HG03558 (cell line): ENCODE results near the gene FILIP1.
"Not testable (repeated sequence)": the region's sequence is repeated elsewhere in the genome, so short reads cannot be mapped to it uniquely, and the experiment has no call there.

Experiments
- ATAC-seq: cut with Tn5 transposase; IDR thresholded peaks from one replicate; pipeline ENCODE4 v1.9.1; 2021; ENCODE audit warnings: moderate number of reproducible peaks; ENCODE audit not compliant: unreplicated experiment; ENCODE audit errors: extremely low read depth

Gene FILIP1

DNA sequence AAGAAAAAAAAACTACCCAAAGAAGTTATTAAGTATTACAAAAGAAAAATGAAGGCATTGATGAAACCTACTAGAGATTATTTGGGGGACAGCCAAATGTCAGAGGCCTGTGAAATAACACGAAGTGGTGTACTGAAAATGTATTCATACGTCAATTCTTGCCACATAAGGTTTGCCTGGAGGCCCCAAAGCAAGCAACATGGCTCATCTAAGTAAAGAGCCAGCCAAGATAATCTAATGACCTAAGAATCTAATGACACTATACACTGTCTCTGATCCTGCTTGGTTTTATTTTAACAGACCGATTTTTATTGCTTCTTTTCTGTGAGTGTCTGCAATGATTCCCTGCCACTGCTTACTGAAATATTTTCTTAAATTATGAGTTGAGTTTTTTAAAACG, 34.7 kb downstream of the FILIP1 start:
- ATAC-seq = no peak

DNA sequence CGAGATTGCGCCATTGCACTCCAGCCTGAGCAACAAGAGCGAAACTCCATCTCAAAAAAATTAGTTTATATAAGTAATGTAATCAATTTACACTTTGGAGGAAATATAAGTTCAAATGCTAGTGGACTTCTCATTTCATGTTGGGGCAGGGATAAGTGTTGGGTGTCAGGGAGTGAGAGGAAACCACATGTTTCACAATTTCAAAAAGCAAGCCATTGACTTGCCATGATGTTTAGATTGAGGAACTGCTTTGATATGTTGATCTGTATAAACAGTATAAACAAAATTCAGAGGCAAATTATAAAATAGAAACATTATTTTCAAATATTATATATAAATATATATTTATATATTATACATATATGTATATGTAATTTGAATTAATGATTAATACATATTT, 42.7 kb downstream of the FILIP1 start:
- ATAC-seq = no peak

DNA sequence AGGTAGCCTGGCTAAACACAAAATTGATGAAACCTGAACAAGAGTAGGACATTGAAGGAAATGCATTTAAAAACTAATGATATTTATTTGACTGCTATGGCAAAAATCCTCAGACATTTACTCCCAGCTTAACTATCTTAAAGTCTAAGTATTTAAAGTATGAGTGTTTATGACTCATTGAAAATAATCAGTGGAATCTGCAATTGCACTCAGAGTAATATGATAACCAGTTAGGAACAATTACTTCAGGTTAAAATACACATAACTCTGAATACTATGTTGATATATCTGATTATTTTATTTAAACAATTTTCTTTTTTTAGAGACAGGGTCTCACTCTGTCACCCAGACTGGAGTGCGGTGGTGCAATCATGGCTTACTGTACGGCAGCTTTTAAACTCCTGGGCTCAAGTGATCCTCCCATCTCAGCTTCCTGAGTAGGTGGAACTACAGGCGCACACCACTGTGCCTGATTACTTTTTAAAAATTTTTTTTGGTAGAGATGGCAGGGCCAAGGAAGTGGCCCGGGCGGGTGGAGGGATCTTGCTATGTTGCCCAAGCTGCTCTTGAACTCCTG, 43.9 kb downstream of the FILIP1 start:
- ATAC-seq = no peak

DNA sequence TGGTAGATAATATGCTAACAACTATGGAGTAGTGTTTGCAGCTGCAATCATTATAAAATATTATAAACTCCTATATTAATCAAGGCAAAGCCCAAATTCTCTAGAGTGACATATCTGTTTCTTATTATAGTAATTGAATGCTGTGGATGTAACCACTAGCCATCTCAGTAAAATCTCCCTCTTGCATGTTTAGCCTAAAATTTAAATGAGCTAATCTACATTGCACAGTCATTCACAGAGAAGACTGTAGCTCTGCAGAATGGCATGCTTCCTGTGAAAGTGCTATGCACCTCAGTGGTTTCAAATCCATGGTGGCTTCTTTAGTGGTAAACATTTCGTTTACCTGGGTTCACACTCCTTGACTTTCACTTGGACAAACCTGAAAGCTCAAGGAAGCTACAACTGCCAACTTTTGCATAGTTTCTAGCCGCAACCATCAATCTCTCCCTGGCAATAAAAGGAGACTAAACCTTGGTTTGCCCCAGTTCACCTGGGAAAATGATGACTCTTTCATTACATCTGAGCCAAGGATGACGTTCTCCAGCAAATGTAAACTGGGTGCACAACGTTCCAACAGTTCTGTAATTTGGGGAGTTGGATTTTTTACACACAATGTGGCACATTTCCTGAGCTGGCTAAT, 47.2 kb downstream of the FILIP1 start:
- no peak for ATAC-seq

DNA sequence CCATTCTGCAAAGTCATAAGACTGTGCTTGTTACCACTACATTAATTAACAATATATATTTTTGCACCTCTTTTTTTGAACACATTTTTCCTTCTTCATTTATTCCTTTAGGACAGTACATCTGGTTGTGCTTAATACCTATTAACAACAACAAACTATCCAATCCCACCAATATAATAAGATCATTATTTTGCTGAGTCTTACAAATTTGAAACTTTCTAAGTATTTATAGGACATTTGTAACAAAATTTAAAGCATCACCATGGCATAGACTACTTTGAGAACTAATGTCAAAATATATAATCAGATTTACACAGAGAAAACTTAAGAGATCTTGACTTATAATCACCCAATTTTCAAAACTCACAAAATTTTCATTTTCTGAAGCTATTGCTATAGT, 47.9 kb downstream of the FILIP1 start:
- ATAC-seq = no peak

DNA sequence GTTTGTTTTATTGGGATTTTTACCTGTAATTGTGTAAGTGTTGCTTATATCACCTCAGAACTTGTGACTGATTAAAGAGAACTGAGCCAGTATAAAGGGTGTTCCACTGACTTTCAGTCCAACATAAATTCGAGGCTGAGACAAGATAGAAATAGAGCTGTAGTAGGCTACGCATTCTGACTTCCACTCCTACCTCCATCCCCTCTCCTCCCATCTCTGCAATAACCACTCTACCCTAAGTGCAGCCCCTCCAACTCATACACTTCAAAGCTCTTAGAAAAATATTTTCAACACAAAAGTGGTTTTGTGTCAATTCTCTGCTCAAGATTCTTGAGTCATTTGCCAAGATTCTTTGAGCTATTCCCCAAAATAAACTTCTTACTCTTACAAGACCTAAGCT, 48.7 kb downstream of the FILIP1 start:
- no peak for ATAC-seq

DNA sequence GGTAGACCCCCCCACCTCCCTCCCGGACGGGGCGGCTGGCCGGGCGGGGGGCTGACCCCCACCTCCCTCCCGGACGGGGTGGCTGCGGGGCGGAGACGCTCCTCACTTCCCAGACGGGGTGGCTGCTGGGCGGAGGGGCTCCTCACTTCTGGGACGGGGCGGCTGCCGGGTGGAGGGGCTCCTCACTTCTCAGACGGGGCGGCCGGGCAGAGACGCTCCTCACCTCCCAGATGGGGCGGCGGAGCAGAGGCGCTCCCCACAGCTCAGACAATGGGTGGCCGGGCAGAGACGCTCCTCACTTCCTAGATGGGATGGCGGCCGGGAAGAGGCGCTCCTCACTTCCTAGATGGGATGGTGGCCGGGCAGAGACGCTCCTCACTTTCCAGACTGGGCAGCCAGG, 51.7 kb downstream of the FILIP1 start:
- ATAC-seq = not testable (repeated sequence)

DNA sequence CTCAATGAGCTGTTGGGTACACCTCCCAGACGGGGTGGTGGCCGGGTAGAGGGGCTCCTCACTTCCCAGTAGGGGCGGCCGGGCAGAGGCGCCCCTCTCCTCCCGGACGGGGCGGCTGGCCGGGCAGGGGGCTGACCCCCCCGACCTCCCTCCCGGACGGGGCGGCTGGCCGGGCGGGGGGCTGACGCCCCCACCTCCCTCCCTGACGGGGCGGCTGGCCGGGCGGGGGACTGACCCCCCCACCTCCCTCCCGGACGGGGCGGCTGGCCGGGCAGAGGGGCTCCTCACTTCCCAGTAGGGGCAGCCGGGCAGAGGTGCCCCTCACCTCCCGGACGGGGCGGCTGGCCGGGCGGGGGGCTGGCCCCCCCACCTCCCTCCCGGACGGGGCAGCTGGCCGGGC, 52.1 kb downstream of the FILIP1 start:
- not testable (repeated sequence) for ATAC-seq

DNA sequence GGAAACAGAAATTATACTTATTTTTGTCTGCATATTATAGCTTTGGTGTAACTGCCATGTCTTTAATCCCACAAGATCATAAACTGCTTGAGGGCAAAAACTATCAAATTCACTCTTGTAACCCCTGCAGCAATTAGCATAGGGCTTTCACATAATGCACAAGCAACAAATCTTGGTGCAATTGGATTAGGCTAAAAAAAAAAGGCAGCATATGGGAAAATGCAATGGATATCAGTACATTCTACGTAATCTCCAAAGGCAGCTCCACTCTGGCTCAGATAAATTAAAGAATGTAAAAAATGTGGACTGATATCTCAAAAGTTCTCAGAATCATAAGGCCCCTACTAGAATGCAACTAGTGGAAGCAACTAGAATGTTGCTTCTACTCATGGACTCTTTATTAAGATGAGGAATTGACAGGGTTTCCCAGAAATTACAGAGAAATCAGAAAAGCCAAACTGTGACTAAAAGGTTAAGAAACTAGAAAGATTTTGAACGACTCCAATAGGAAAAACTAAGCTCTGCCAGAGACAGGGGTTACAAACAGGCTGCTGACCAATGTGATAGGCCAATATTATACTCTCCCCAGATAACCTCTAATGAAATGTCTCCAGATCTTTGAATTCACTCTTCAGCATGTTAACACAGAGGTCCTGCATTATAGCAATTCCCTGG, 55.0 kb downstream of the FILIP1 start:
- ATAC-seq = no peak

DNA sequence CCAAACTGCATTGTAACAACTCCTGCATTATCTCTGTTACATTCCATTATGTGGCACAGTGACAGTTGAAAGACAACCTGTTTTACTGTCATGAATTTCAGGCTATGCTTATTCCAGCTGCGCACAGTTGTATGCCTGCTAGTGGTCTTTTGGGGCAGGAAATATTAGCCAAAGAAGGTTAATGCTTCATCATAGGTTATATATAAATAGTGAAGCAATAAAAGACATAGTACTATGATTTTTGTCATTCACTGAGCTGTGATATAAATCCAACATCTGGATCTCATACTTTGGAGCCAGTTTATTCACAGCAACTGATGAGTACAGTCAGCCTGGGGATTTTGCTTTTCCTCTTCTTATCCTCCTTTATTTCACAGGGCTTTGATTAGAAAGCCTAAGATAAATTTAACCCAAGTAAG, 55.6 kb downstream of the FILIP1 start:
- ATAC-seq = no peak

DNA sequence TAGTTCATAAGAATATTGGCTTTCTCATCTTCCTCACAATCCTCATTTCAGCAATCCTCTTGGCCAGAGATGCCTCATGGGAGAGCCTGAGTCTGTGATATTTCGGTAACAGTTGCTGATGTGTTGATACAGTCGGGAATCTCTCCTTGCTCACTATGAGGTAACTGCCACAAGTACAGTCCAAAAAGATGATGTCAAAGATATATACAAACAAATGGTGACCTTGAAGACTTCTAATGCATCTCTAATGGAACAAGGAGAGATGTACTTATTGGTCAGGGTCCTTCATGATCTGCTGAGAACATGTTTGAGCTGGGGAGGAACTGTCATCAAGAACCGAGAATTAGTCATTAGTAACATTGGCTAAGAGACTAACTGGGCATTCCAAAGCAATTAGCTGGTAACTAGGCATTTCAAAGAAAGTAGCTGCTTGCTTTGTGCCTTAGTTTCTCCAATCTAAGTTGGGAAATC, 56.1 kb downstream of the FILIP1 start:
- ATAC-seq = no peak

DNA sequence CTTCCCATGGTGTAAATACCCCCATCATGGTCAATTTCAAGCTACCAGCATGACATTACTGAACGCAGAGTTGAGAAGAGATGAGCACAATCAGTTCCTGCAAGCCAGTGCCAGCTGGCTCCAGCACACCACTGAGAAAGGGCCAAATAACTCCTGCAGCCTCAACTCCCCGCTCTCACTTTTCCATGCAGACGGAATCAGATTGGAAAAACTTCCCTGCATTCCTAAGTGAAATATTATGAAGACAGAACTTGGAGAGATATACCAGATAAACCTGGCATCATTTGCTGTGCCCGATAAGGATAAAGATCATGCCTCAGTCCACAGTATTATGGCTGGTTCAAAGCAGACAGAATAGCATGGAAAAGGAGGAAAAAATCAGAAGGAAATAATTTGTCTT, 56.7 kb downstream of the FILIP1 start:
- no peak for ATAC-seq

DNA sequence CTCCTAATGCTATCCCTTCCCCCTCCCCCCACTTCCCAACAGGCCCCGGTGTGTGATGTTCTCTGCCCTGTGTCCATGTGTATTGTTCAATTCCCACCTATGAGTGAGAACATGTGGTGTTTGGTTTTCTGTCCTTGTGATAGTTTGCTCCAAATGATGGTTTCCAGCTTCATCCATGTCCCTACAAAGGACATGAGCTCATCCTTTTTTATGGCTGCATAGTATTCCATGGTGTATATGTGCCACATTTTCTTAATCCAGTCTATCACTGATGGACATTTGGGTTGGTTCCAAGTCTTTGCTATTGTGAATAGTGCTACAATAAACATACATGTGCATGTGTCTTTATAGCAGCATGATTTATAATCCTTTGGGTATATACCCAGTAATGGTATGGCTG, 60.8 kb downstream of the FILIP1 start:
- ATAC-seq = not testable (repeated sequence)

DNA sequence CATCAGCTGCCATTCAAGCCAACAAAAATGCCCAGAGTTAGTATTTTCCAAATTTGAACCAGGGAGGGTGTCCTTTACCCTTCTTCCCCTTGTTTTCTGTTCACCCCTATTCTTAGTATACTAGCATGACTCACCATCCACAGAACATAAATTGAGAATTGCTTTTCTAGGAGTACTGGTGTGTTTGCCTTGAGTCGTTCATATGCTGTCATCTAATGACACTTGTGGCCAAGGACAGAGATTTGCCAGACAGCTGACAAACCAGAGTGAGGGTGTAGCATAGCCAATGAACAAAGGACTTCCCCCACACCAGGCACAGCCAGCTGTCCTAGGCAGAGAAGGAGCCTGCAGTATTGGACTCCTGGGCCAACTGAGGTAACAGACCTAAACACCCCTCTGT, 62.2 kb downstream of the FILIP1 start:
- no peak for ATAC-seq

DNA sequence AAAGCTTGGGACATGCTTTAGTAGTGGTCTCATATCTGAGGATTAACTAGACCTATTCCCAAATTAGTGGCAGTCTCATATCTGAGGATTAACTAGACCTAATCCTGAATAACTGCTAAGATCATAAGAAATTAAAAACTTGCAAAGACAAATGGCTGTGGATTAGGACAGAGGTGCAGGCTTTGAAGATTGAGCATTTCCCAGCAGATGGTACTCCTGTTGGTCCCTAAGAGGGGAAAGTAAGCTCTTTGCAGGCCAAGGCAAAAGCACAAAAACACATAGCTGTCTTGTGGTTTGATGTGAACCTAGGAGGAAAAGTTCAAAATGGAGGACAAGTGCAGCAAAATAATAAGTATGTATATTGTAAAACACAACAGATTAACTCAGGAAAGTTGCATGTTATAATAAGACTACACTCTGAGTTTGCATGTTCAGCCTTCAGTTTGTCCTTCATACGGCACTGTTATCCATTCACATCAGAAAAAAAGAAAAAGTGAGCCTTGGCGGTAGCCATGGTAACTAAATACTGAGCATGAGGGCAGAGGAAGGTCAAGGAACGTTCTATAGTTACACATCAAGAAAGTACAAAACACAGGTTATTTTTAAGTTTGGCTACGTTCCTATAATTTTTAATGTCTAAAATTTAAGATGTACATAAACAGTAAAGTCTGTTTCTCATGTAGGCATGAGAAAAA, 62.8 kb downstream of the FILIP1 start:
- ATAC-seq = no peak

DNA sequence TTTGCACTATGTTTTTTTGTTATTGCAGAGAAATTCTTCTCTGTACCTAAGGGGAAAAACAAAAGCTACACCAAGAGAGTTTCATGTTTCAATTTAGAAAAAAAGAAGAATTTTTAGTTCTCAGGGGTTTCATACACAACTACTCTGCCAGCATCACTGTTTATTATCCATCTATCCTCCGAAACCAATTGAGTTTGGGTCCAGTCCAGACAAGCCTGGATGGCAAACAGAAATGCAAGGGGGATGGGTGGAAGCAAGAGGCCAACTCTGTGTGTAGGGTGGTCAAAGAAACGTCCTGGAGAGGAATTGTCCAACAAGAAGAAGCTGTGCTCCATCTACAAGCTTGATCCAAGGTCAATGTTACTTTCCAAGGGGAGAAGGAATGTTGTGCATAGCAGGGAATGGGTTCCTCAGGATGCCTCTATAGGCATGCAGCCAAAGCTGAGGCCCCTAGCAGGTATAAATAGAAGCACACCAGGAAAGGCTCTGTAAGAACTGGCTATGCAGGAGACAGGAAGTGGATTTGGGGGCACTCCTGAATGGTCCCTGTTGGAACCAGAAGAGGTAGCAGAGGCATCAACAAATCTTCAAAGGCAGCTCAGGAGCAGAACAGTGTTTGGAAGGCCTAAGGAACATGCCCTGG, 64.4 kb downstream of the FILIP1 start:
- no peak for ATAC-seq

DNA sequence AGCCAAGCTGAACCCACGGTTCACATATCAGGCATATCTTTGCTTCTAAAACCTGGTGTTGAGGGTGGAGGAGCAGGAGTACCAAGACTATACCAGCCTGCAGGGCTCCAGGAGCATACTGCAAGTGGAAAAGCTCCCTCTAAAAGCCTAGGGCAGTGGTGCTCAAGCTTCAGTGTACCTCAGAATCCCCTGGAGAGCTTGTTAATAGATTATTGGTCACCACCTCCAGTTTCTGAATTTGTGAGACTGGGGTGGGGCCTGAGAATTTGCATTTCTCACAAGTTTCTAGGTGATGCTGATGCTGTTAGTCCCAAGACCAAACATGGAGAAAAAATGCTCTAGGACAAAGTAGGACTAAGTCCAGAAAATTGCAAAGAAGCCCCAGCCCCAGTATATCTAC, 65.4 kb downstream of the FILIP1 start:
- ATAC-seq = no peak

DNA sequence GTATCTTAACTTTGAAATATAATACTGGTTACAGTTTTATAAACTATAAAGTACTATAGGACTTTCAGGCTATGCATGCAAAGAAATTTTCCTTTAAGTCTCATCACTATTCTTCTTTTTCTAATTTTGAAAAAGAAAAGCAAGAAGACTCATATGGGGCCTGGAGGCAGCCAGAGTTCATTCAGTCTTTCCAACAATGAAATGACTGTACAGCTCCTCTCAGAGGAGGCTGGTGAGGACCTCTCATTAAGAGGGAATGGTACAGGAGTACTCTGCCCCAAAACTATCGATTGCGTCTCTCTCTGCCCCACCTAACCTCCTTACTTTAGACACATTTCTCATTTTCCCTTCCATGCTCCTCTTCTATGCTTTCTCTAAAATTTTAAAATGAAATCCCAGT, 66.3 kb downstream of the FILIP1 start:
- no peak for ATAC-seq

DNA sequence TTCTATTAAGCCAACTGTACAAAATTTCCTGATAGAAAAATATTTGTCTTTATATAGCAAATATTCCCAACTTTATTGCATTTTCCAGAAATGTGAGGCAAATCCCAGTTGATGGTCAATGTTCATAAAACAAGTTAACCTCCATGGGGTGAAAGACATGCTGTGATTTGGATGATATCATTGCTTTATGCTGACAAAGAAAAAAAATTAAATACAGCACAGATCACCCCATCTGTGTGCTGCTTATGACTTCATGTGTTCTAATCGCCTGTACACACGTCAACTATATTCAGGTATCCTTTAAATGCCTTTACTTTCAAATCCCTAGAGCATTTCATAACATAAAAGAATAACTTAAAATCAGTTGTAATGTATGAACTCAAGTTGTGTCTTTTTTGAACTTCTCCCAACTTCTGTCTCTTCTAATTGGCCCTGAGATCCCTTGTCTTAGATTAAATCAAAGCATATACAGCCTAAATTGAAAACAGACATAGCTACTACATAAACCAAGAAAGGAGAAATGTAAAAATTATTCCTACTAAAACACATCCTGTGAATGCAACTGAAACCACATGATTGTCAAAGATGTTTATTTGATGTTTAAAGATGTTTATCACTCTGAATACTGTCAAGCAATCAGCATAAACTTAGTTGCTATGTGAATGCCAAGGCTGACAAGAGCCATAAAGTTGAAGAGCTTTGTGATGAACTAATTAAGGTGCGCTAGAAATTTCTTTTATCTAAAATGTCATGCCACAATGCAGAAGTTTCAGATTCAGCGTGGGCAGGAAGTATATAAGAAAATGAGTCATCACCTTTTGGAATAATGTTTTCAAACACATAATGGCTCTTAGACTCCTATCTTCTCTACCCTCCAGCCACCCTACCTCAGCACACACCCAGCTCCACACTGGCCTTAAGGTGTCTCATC, 68.7 kb downstream of the FILIP1 start:
- no peak for ATAC-seq

DNA sequence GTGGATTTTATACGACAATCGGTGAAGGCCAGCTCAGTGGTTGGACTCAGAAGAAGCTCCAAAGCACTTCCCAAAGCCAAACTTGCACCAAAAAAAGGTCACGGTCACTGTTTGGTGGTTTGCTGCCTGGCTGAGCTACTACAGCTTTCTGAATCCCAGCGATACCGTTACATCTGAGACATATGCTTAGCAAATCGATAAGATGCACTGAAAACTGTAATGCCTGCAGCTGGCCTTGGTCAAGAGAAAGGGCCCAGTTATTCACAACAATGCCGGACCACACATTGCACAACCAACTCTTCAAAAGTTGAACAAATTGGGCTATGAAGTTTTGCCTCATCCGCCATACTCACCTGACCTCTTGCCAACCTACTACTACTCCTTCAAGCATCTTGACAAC, 70.2 kb downstream of the FILIP1 start:
- ATAC-seq = no peak
